Kidney (tissue), 22 donors: Measurements from ENCODE around the gene CHAF1A. TPM values are rescaled to one million over a fixed set of nuclear protein-coding genes. Genes with fewer than 3 reads are reported as not detected.

Experiments
- DNase-seq, 5 donors: peaks; one replicate each; pipeline ENCODE4 v3.0.0-alpha.2; 2013 to 2020
- FAIRE-seq: peaks from 2 replicates; lab custom pipeline; 2012; peaks lifted over from hg19 to GRCh38; lab: Jason Lieb, UNC
- H3K27ac ChIP-seq, 2 donors: one replicate each; pipeline ENCODE4 v1.7.0; 2013; ENCODE audit warnings: low read depth in 2 of 2, low read length in 2 of 2, inconsistent platforms in 1 of 2
- H3K27me3 ChIP-seq: one replicate; pipeline ENCODE4 v1.7.1; 2013; ENCODE audit warnings: low read length, inconsistent platforms; ENCODE audit not compliant: control insufficient read depth, insufficient read depth
- H3K36me3 ChIP-seq, 3 donors: one replicate each; pipeline versions ENCODE4 v1.7.0 to v1.7.1; 2013; ENCODE audit warnings: low read length in 3 of 3, control low read depth in 1 of 3, inconsistent platforms in 1 of 3; ENCODE audit not compliant: insufficient read depth in 3 of 3, control insufficient read depth in 2 of 3
- H3K4me1 ChIP-seq, 3 donors: one replicate each; pipeline versions ENCODE4 v1.7.0 to v1.7.1; 2013; ENCODE audit warnings: low read length in 3 of 3, inconsistent platforms in 1 of 3, low read depth in 1 of 3; ENCODE audit not compliant: control insufficient read depth in 2 of 3, insufficient read depth in 2 of 3
- H3K4me3 ChIP-seq, 3 donors: one replicate each; pipeline versions ENCODE4 v1.7.0 to v1.8.1; 2013; ENCODE audit warnings: low read length in 3 of 3, control low read depth in 1 of 3, inconsistent platforms in 1 of 3
- H3K9ac ChIP-seq, 3 donors: one replicate each; pipeline versions ENCODE4 v1.7.0 to v1.7.1; 2013; ENCODE audit warnings: low read length in 3 of 3, control low read depth in 1 of 3, inconsistent platforms in 1 of 3
- H3K9me3 ChIP-seq, 3 donors: one replicate each; pipeline versions ENCODE4 v1.7.0 to v1.7.1; 2013; ENCODE audit warnings: low read length in 3 of 3, control low read depth in 1 of 3, inconsistent platforms in 1 of 3; ENCODE audit not compliant: control insufficient read depth in 2 of 3, insufficient read depth in 1 of 3
- CTCF ChIP-seq: IDR thresholded peaks from 3 replicates; pipeline ENCODE4 v1.5.1; 2012; ENCODE audit warnings: mild to moderate bottlenecking, moderate library complexity, borderline replicate concordance; ENCODE audit not compliant: insufficient read depth; ENCODE audit errors: extremely low read depth
- intact Hi-C: fragments of 100-400 bp; cut with DNase I; formaldehyde crosslinking; loops from one replicate; pipeline ENCODE4 v1.11.1; 2022
- long read RNA-seq, 10 donors: library from polyadenylated mRNA in 1 of 10; unstranded in 1 of 10; transcript quantifications; one replicate each; pipeline ENCODE4 v2.0.0 and lab custom pipeline, GENCODE V29; 2021 to 2026
- polyA plus RNA-seq: library from polyadenylated mRNA; stranded (reverse); fragments of 350-450 nt; fragmentation: Illumina TruSeq; extraction: RNeasy Lipid Tissue Mini Kit (QIAGEN cat#74804); gene quantifications from one replicate; pipeline ENCODE4 v1.2.3, GENCODE V29; 2014; ENCODE audit warnings: low read depth, low replicate concordance; ENCODE audit not compliant: insufficient read depth
- total RNA-seq: library from RNA; stranded (reverse); fragmentation: NEBNext Ultra II Directional; extraction: Animal tissue kit (Norgen Biotek cat#: 25700); gene quantifications from one replicate; pipeline ENCODE4 v1.2.1, GENCODE V29; 2021
- donor health status: control.
- donor health status: control.
- donor health status: control.
- donor health status: control.
- donor health status: control.
- donor health status: DM: yes; HTN: yes; CAD: no.
- donor health status: Normal renal cell carcinoma (clear cell type).

CHAF1A gene
- total RNA-seq (10.0 TPM), polyA plus RNA-seq (2.7 TPM)
- long read RNA-seq, donor 1, partial matches to known transcripts, result 13 of 49 reads
- long read RNA-seq, donor 1, other reads (novel, unspliced or antisense), result 34 of 49 reads
- long read RNA-seq, donor 2, partial matches to known transcripts, result 6 of 6 reads
- long read RNA-seq, donor 2, other reads (novel, unspliced or antisense), result 0 of 6 reads
- long read RNA-seq, donor 3, partial matches to known transcripts, result 9 of 9 reads
- long read RNA-seq, donor 3, other reads (novel, unspliced or antisense), result 0 of 9 reads
- long read RNA-seq, donor 4, partial matches to known transcripts, result 17 of 18 reads
- long read RNA-seq, donor 4, other reads (novel, unspliced or antisense), result 0 of 18 reads
- long read RNA-seq, donor 5, result 0 reads
- long read RNA-seq, donor 6, result 0 reads
- long read RNA-seq, donor 7, partial matches to known transcripts, result 7 of 11 reads
- long read RNA-seq, donor 7, other reads (novel, unspliced or antisense), result 4 of 11 reads
- long read RNA-seq, donor 8, partial matches to known transcripts, result 12 of 12 reads
- long read RNA-seq, donor 8, other reads (novel, unspliced or antisense), result 0 of 12 reads
- long read RNA-seq, donor 9, partial matches to known transcripts, result 10 of 10 reads
- long read RNA-seq, donor 9, other reads (novel, unspliced or antisense), result 0 of 10 reads
- long read RNA-seq, donor 10, partial matches to known transcripts, result 12 of 12 reads
- long read RNA-seq, donor 10, other reads (novel, unspliced or antisense), result 0 of 12 reads

- Histone ChIP-seq H3K9ac (peak within 1 kb of the TSS; percentile 73 to 76 (median 75)), H3K9me3 (no peaks in the 10 kb centered on the region), H3K27ac (peak within 1 kb of the TSS; percentile 86 to 93), H3K4me1 (peaks cover 0 to 24% (median 22%) of the 10 kb centered on the region in 3 donors), H3K36me3 (no peaks in the 10 kb centered on the region), H3K27me3 (no peaks in the 10 kb centered on the region), H3K4me3 (peak within 1 kb of the TSS; percentile 69 to 80 (median 75))
- intact Hi-C loops, result no loop called here
- FAIRE-seq (peak; percentile 99), DNase-seq (peak; percentile 100)
- TF ChIP-seq CTCF, result peak; percentile 1
Observed at GRCh38 chr19:4402171-4403004, at the start of gene CHAF1A. Gene CHAF1A (plus strand): TSS chr19:4402640. CDS start chr19:4402763, 123 bp downstream.

- Histone ChIP-seq H3K9me3 (no peaks in the 10 kb centered on the region), H3K4me1 (no peaks in the 10 kb centered on the region), H3K4me3 (no peak overlapping the region), H3K27me3 (no peaks in the 10 kb centered on the region), H3K36me3 (no peaks in the 10 kb centered on the region), H3K27ac (no peak overlapping the region), H3K9ac (no peak overlapping the region)
- DNase-seq (peak in 4 of 5 donors; percentile 58 to 84 (median 77)), FAIRE-seq (no peak)
- intact Hi-C loops, result no loop called here
- TF ChIP-seq CTCF, result peak; percentile 81
Observed at GRCh38 chr19:4352701-4353121, 49.7 kb upstream of the CHAF1A start.

- no peak for TF ChIP-seq CTCF
- H3K9me3 ChIP-seq, result no peaks in the 10 kb centered on the region
- intact Hi-C loops, result no loop called here
- no peak overlapping the region for H3K4me3 ChIP-seq
- no peaks in the 10 kb centered on the region for H3K27me3 ChIP-seq
- no peaks in the 10 kb centered on the region for H3K36me3 ChIP-seq
- no peak overlapping the region for H3K9ac ChIP-seq
- no peaks in the 10 kb centered on the region for H3K4me1 ChIP-seq
- H3K27ac ChIP-seq, result no peak overlapping the region
- FAIRE-seq (no peak), DNase-seq (no peak)
Observed at GRCh38 chr19:4354282-4354681, 48.2 kb upstream of the CHAF1A start.
